HepG2 (cell line): ENCODE measurements around the gene IGFBP6. TPM values are rescaled to one million over a fixed set of nuclear protein-coding genes. Genes with fewer than 3 reads are reported as not detected.

Experiments
- ATAC-seq: fragments of 200-7000 bp; cut with Tn5 transposase; 3 replicates; pipeline ENCODE4 v1.9.1; 2020; ENCODE audit warnings: mild to moderate bottlenecking, moderate library complexity
- BruUV-seq: library from RNA; stranded (reverse); fragments of 400-500 nt; replicated peaks from 2 replicates; lab custom pipeline; 2021; lab: Mats Ljungman, UMichigan
- CTCF ChIA-PET: fragments of 300-600 bp; formaldehyde crosslinking; extraction: SDS; loops from one replicate; lab custom pipeline; 2021; ENCODE audit warnings: low total read pairs, inconsistent platforms, low intra/inter-chr PET ratio; lab: Yijun Ruan, JAX
- POLR2A ChIA-PET: fragments of 350-600 bp; sonication (Branson Sonifier 250); formaldehyde crosslinking; loops from one replicate; lab custom pipeline; 2020; ENCODE audit warnings: antibody characterized with exemption, inconsistent platforms; lab: Yijun Ruan, JAX
- DNase-seq: peaks from one replicate; pipeline ENCODE4 v3.0.0-alpha.2; 2015; ENCODE audit warnings: low spot score
- FAIRE-seq: peaks from 3 replicates; lab custom pipeline; 2011; peaks lifted over from hg19 to GRCh38; lab: Jason Lieb, UNC
- H2AFZ ChIP-seq: one replicate; pipeline ENCODE4 v1.6.1; 2011; ENCODE audit warnings: low read length, inconsistent platforms
- H3K27ac ChIP-seq: fragments of 300-600 bp; 3 replicates; pipeline ENCODE4 v1.8.0; 2011; ENCODE audit warnings: mixed run types, mild to moderate bottlenecking, mixed read lengths, low read length, inconsistent platforms; ENCODE audit not compliant: insufficient read depth; ENCODE audit errors: extremely low read length
- H3K27me3 ChIP-seq, 2 experiments: fragments of 200-600 bp in 1 of 2; 2 replicates in 1 of 2; 3 replicates in 1 of 2; pipeline versions ENCODE4 v1.6.0 to v1.8.0; 2011; ENCODE audit warnings: low read length in 2 of 2, mild to moderate bottlenecking in 2 of 2, moderate library complexity in 2 of 2, inconsistent platforms in 1 of 2; ENCODE audit not compliant: insufficient read depth in 2 of 2, control insufficient read depth in 1 of 2
- H3K36me3 ChIP-seq, 2 experiments: fragments of 200-600 bp in 1 of 2; replicated peaks in 1 of 2; 2 replicates in 1 of 2; 3 replicates in 1 of 2; pipeline versions ENCODE4 v1.5.1 to v1.8.0; 2011; ENCODE audit warnings: low read length in 2 of 2, inconsistent platforms in 1 of 2; ENCODE audit not compliant: insufficient read depth in 2 of 2, control insufficient read depth in 1 of 2
- H3K4me1 ChIP-seq: 2 replicates; pipeline ENCODE4 v1.5.1; 2012; ENCODE audit warnings: low read length, inconsistent platforms; ENCODE audit not compliant: insufficient read depth
- H3K4me2 ChIP-seq: 2 replicates; pipeline ENCODE4 v1.6.0; 2011; ENCODE audit warnings: low read depth, low read length, inconsistent platforms
- H3K4me3 ChIP-seq, 3 experiments: fragments of 200-600 bp in 1 of 3; sonication (generic), shearing (Covaris generic) in 1 of 3; replicated peaks in 1 of 3; 2 replicates each; pipeline ENCODE4 v1.5.1; 2011 to 2016; ENCODE audit warnings: low read length in 3 of 3, inconsistent platforms in 2 of 3, low read depth in 2 of 3, mild to moderate bottlenecking in 2 of 3, control low read depth in 1 of 3, mixed read lengths in 1 of 3; ENCODE audit not compliant: insufficient read depth in 1 of 3
- H3K79me2 ChIP-seq: one replicate; pipeline ENCODE4 v1.6.1; 2011; ENCODE audit warnings: low read length, inconsistent platforms; ENCODE audit not compliant: insufficient read depth
- H3K9ac ChIP-seq: 2 replicates; pipeline ENCODE4 v1.6.0; 2011; ENCODE audit warnings: mild to moderate bottlenecking, low read depth, low read length, inconsistent platforms; ENCODE audit not compliant: insufficient read depth
- H3K9me3 ChIP-seq: 2 replicates; pipeline ENCODE4 v1.5.1; 2012; ENCODE audit warnings: mild to moderate bottlenecking, low read length
- H4K20me1 ChIP-seq: 2 replicates; pipeline ENCODE4 v1.6.0; 2011; ENCODE audit warnings: inconsistent platforms, mild to moderate bottlenecking, low read length, moderate library complexity; ENCODE audit not compliant: insufficient read depth
- ATF7 ChIP-seq, 2 experiments: fragments of 450-650 bp in 1 of 2; sonication (generic) in 1 of 2; formaldehyde crosslinking in 1 of 2; IDR thresholded peaks; 2 replicates each; pipeline versions ENCODE4 v1.4.0 to v1.6.1; 2016 to 2020; ENCODE audit warnings: antibody characterized with exemption in 1 of 2, mild to moderate bottlenecking in 1 of 2, missing genetic modification reagents in 1 of 2
- DMAP1 ChIP-seq: IDR thresholded peaks from 2 replicates; pipeline ENCODE4 v1.6.1; 2016
- FIP1L1 ChIP-seq: fragments of 200-400 bp; formaldehyde crosslinking; IDR thresholded peaks from 2 replicates; pipeline ENCODE4 v1.6.1; 2018; ENCODE audit warnings: low read depth, mild to moderate bottlenecking, low read length, moderate library complexity, borderline replicate concordance; ENCODE audit not compliant: insufficient read depth
- HCFC1 ChIP-seq: fragments of 150-350 bp; IDR thresholded peaks from 2 replicates; pipeline ENCODE4 v1.6.1; 2014; ENCODE audit warnings: low read depth, low read length
- HES4 ChIP-seq: sonication (generic); formaldehyde crosslinking; IDR thresholded peaks from 2 replicates; pipeline ENCODE4 v1.9.0; 2021; ENCODE audit warnings: mild to moderate bottlenecking, missing genetic modification reagents, borderline replicate concordance
- KDM2A ChIP-seq: sonication (generic); formaldehyde crosslinking; IDR thresholded peaks from 2 replicates; pipeline ENCODE4 v1.4.0; 2020; ENCODE audit warnings: low read depth, missing genetic modification reagents, borderline replicate concordance
- KDM5B ChIP-seq: sonication (generic); formaldehyde crosslinking; IDR thresholded peaks from 2 replicates; pipeline ENCODE4 v1.4.0; 2020; ENCODE audit warnings: missing genetic modification reagents, mild to moderate bottlenecking, borderline replicate concordance
- MIXL1 ChIP-seq: IDR thresholded peaks from 2 replicates; pipeline ENCODE4 v1.6.1; 2016
- PCBP2 ChIP-seq: fragments of 200-400 bp; formaldehyde crosslinking; optimal IDR thresholded peaks from 2 replicates; pipeline ENCODE3; 2018; ENCODE audit warnings: low read length, low read depth; ENCODE audit not compliant: poor library complexity, severe bottlenecking
- ZC3H13 ChIP-seq: sonication (generic); formaldehyde crosslinking; IDR thresholded peaks from 2 replicates; pipeline ENCODE4 v1.8.1; 2023; ENCODE audit warnings: mild to moderate bottlenecking, missing genetic modification reagents, moderate library complexity
- ZKSCAN8 ChIP-seq: IDR thresholded peaks from 2 replicates; pipeline ENCODE4 v1.6.1; 2016; ENCODE audit warnings: borderline replicate concordance, missing genetic modification reagents, missing compliant biosample characterization
- ZNF562 ChIP-seq: sonication (generic); formaldehyde crosslinking; IDR thresholded peaks from 2 replicates; pipeline ENCODE4 v1.8.0; 2022; ENCODE audit warnings: missing genetic modification reagents, borderline replicate concordance
- ZNF652 ChIP-seq: IDR thresholded peaks from 2 replicates; pipeline ENCODE4 v1.6.1; 2016; ENCODE audit warnings: low read depth, borderline replicate concordance
- ZNF713 ChIP-seq: sonication (generic); formaldehyde crosslinking; IDR thresholded peaks from 2 replicates; pipeline ENCODE4 v1.4.0; 2020; ENCODE audit warnings: mild to moderate bottlenecking, missing genetic modification reagents
- WGBS: methylation state at CpG from one replicate; pipeline ENCODE4 v1.1.6; 2017; ENCODE audit warnings: low lambda C conversion rate; 5-methylcytosine and 5-hydroxymethylcytosine counted together
- in situ Hi-C: cut with HindIII; loops from 2 replicates; pipeline ENCODE4 v1.10.0; 2017; ENCODE audit warnings: low pct_unique_long_range_greater_than_20kb; ENCODE audit not compliant: extremely low pct_ligation_motif_present
- intact Hi-C: fragments of 100-400 bp; cut with micrococcal nuclease; formaldehyde crosslinking; loops from one replicate; pipeline ENCODE4 v1.10.0; 2022; ENCODE audit not compliant: unreplicated experiment
- polyA plus RNA-seq, 8 experiments: library from polyadenylated mRNA; depleted of rRNA in 3 of 8; stranded (reverse) in 7 of 8; unstranded in 1 of 8; fragments of >200 nt; fragmentation: Illumina TruSeq in 4 of 8; extraction: Trizol in 4 of 8; gene quantifications; 2 replicates each; pipeline versions ENCODE4 v1.2.1 to v1.2.3, GENCODE V29; 2011 to 2016; ENCODE audit warnings: low read depth in 4 of 8, missing spikeins in 1 of 8, mixed read lengths in 1 of 8; ENCODE audit not compliant: insufficient read depth in 1 of 8
- total RNA-seq, 5 experiments: library from RNA; depleted of rRNA; stranded (reverse); fragments of >200 nt; fragmentation: Illumina TruSeq; extraction: Trizol; gene quantifications; 2 replicates each; pipeline ENCODE4 v1.2.3, GENCODE V29; 2016; ENCODE audit warnings: low read depth in 1 of 5
- TF ChIP-seq, protein P1 (sequence below): sonication (generic); formaldehyde crosslinking; IDR thresholded peaks from 2 replicates; pipeline ENCODE4 v1.4.0; 2020; ENCODE audit warnings: mild to moderate bottlenecking, low read depth, missing genetic modification reagents
- TF ChIP-seq, protein P2 (sequence below): sonication (generic); formaldehyde crosslinking; IDR thresholded peaks from 2 replicates; pipeline ENCODE4 v1.8.1; 2022; ENCODE audit warnings: mild to moderate bottlenecking, missing genetic modification reagents
- TF ChIP-seq, protein P3 (sequence below): sonication (generic); formaldehyde crosslinking; IDR thresholded peaks from 2 replicates; pipeline ENCODE4 v1.4.0; 2020; ENCODE audit warnings: missing genetic modification reagents, mild to moderate bottlenecking, borderline replicate concordance

The IGFBP6 gene
- total and polyA plus RNA-seq, 2 of the 13 experiments (the other 11 are each of a cell fraction or from before 2014, with no cell fraction given) = 3.9 to 25.2 TPM

DNA sequence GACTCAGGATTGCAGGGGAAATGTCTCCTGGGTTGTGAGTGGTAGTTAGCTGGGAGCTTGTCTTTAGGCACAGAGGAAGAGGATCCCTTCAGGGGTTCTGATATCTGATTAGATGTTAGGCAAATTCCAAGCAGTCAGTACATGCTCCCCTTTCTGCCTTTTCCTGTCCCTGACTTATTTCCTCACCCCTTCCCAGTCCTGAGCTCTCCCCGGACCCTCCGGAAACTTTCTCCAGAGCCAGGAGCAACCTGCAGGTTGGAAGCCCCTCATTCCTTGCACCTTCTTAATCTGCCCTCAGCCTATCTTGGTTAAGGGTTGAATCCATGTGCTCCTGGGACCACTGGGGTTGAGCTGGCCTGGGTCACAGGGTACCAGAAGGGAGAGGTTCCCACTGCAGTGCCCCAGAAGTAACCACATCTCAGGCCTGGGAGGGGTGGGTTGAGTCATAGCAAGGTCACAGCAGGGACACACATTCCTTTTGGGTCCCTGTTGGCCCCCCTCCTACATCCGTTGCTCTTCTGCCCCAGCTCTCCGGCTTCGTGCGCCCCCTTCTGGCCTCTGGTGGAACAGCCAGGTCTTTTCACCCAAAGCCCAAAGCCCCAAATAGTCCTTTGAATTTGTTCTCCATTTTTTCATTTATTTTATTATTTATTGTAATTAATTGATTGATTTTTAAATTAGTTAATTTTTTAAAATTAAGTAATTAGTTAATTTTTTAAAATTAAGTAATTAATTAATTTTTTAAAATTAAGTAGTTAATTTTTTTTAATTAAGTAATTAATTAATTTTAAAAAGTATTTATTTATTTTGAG is 1.8 kb downstream of the IGFBP6 start (continued):
- TF ChIP-seq MIXL1 (CRISPR knock-in tag) (no peak), KDM5B (CRISPR knock-in tag) (no peak), ATF7 (IDR thresholded peaks at IDR 0.05) (no peak), ATF7 (CRISPR knock-in tag; IDR thresholded peaks at IDR 0.05) (no peak), ZNF652 (CRISPR knock-in tag) (no peak), KDM2A (CRISPR knock-in tag) (peak; percentile 44; the same call in 1 of the 2 replicates), FIP1L1 (no peak), ZKSCAN8 (no peak), ZNF562 (CRISPR knock-in tag) (no peak)
- TF ChIP-seq, protein P1, sequence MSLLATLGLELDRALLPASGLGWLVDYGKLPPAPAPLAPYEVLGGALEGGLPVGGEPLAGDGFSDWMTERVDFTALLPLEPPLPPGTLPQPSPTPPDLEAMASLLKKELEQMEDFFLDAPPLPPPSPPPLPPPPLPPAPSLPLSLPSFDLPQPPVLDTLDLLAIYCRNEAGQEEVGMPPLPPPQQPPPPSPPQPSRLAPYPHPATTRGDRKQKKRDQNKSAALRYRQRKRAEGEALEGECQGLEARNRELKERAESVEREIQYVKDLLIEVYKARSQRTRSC = no peak

DNA sequence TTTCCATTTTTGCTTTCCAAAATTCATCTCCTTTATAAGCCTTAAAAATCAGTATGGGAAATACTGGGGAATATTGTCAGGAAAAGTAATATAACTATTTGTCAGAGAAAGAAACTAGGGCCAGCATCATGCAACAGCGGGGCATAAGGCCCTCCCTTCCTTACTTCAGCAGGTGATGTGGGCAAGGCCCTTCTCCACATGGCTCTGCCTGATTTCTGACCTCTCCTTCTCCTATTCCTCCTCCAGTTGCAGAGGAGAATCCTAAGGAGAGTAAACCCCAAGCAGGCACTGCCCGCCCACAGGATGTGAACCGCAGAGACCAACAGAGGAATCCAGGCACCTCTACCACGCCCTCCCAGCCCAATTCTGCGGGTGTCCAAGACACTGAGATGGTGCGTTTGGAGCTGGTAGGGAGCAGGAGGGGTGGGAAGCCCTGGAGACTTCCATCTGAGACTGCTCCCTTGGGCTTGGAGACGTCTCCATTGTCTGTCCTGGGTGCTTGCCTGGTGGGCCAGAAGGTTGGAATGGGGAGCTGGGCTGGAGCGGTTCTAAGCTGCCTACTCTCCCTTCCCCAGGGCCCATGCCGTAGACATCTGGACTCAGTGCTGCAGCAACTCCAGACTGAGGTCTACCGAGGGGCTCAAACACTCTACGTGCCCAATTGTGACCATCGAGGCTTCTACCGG is 3.1 kb downstream of the IGFBP6 start:
- Histone ChIP-seq H3K4me2 (no peak overlapping the region), H3K27ac (no peak overlapping the region), H3K9me3 (no peaks in the 10 kb centered on the region), H3K9ac (no peak overlapping the region), H3K4me1 (peaks cover 96% of the 10 kb centered on the region), H3K36me3 (no peaks in the 10 kb centered on the region), H2AFZ (no peak overlapping the region), H3K27me3 (peaks cover 0 to 6% of the 10 kb centered on the region in 2 experiments; a peak in 2 of 5 replicates), H3K79me2 (no peaks in the 10 kb centered on the region), H3K4me3 (no peak overlapping the region), H4K20me1 (no peaks in the 10 kb centered on the region)
- BruUV-seq = no TSS peak
- CTCF ChIA-PET = interaction anchor here (2.3 kb wide), 1 partner anchor 35 kb away, joined by 36 read pairs; no protein-coding TSS in a partner anchor
- intact Hi-C loops (loop anchor here (5.0 kb wide), 1 partner anchor 47 kb away; no protein-coding TSS in a partner anchor), in situ Hi-C loops (loop anchor here (5.0 kb wide), 1 partner anchor 38 kb away; no protein-coding TSS in a partner anchor)
- POLR2A ChIA-PET = interaction anchor here (1.1 to 5.4 kb wide), 6 partner anchors 21 to 52 kb away, joined by 5 to 65 read pairs (median 32); partner anchors contain the start of genes SPRYD3 and TNS2
- WGBS = 89% methylated on average over 13 of the region's 13 CpGs
- DNase-seq (no peak), FAIRE-seq (no peak), ATAC-seq (no peak)
- TF ChIP-seq ZC3H13 (no peak), HES4 (CRISPR knock-in tag) (no peak), DMAP1 (CRISPR knock-in tag) (no peak), ZNF713 (CRISPR knock-in tag) (no peak), HCFC1 (no peak), PCBP2 (no peak)
- TF ChIP-seq, protein P2, sequence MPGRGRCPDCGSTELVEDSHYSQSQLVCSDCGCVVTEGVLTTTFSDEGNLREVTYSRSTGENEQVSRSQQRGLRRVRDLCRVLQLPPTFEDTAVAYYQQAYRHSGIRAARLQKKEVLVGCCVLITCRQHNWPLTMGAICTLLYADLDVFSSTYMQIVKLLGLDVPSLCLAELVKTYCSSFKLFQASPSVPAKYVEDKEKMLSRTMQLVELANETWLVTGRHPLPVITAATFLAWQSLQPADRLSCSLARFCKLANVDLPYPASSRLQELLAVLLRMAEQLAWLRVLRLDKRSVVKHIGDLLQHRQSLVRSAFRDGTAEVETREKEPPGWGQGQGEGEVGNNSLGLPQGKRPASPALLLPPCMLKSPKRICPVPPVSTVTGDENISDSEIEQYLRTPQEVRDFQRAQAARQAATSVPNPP (CRISPR knock-in tag) = no peak
- TF ChIP-seq, protein P3, sequence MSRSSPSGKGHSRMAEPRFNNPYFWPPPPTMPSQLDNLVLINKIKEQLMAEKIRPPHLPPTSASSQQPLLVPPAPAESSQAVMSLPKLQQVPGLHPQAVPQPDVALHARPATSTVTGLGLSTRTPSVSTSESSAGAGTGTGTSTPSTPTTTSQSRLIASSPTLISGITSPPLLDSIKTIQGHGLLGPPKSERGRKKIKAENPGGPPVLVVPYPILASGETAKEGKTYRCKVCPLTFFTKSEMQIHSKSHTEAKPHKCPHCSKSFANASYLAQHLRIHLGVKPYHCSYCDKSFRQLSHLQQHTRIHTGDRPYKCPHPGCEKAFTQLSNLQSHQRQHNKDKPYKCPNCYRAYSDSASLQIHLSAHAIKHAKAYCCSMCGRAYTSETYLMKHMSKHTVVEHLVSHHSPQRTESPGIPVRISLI (CRISPR knock-in tag) = no peak
